ENCODE data around the gene PFKM.
"Not testable (repeated sequence)": the region's sequence is repeated elsewhere in the genome, so short reads cannot be mapped to it uniquely, and the experiment has no call there.

Gene PFKM

GRCh38 chr12:48123169-48123568 is 4.0 kb downstream of the PFKM start:
- no peak overlapping the region for H3K4me3 ChIP-seq (ENCODE audit: low read depth in 1 of 2, low read length in 1 of 2)
- no peak for TF ChIP-seq CTCF (IDR thresholded peaks at IDR 0.05)
- peaks cover 4 to 8% of the 10 kb centered on the region in 2 experiments for H3K4me1 ChIP-seq (ENCODE audit: control insufficient read depth in 1 of 2, insufficient read depth in 1 of 2, low read depth in 1 of 2, low read length in 1 of 2)
- no peaks in the 10 kb centered on the region for H3K36me3 ChIP-seq
- no peak overlapping the region for H3K27ac ChIP-seq
- peaks cover 28% of the 10 kb centered on the region for H3K27me3 ChIP-seq
- no peaks in the 10 kb centered on the region for H3K9me3 ChIP-seq

- not testable (repeated sequence) for H3K36me3 ChIP-seq; H3K4me1 ChIP-seq (ENCODE audit: control insufficient read depth in 1 of 2, insufficient read depth in 1 of 2, low read depth in 1 of 2, low read length in 1 of 2); H3K4me3 ChIP-seq (ENCODE audit: low read depth in 1 of 2, low read length in 1 of 2); H3K9me3 ChIP-seq; H3K27ac ChIP-seq; H3K27me3 ChIP-seq
These were observed 6.4 kb downstream of the PFKM start for GRCh38 chr12:48125542-48125941.

- no peak for TF ChIP-seq CTCF (IDR thresholded peaks at IDR 0.05)
- no peaks in the 10 kb centered on the region for H3K36me3 ChIP-seq
- no peaks in the 10 kb centered on the region for H3K4me1 ChIP-seq (ENCODE audit: control insufficient read depth in 1 of 2, insufficient read depth in 1 of 2, low read depth in 1 of 2, low read length in 1 of 2)
- H3K9me3 ChIP-seq: no peaks in the 10 kb centered on the region
- H3K27me3 ChIP-seq: peaks cover under 1% of the 10 kb centered on the region
- H3K27ac ChIP-seq: no peak overlapping the region
- no peak overlapping the region for H3K4me3 ChIP-seq (ENCODE audit: low read depth in 1 of 2, low read length in 1 of 2)
These were observed 6.8 kb downstream of the PFKM start for GRCh38 chr12:48125985-48126384.

GRCh38 chr12:48126953-48127630 is 7.9 kb downstream of the PFKM start:
- Histone ChIP-seq H3K27ac (no peak overlapping the region), H3K4me1 (ENCODE audit: control insufficient read depth in 1 of 2, insufficient read depth in 1 of 2, low read depth in 1 of 2, low read length in 1 of 2) (no peaks in the 10 kb centered on the region), H3K36me3 (no peaks in the 10 kb centered on the region), H3K9me3 (no peaks in the 10 kb centered on the region), H3K27me3 (no peaks in the 10 kb centered on the region), H3K4me3 (ENCODE audit: low read depth in 1 of 2, low read length in 1 of 2) (no peak overlapping the region)
- TF ChIP-seq CTCF (IDR thresholded peaks at IDR 0.05): no peak

GRCh38 chr12:48128800-48129199 is 9.6 kb downstream of the PFKM start:
- TF ChIP-seq CTCF (IDR thresholded peaks at IDR 0.05): no peak
- no peak overlapping the region for H3K4me3 ChIP-seq (ENCODE audit: low read depth in 1 of 2, low read length in 1 of 2)
- H3K27ac ChIP-seq: no peak overlapping the region
- no peaks in the 10 kb centered on the region for H3K36me3 ChIP-seq
- H3K4me1 ChIP-seq (ENCODE audit: control insufficient read depth in 1 of 2, insufficient read depth in 1 of 2, low read depth in 1 of 2, low read length in 1 of 2): no peaks in the 10 kb centered on the region
- no peaks in the 10 kb centered on the region for H3K9me3 ChIP-seq
- no peaks in the 10 kb centered on the region for H3K27me3 ChIP-seq

GRCh38 chr12:48129376-48129775 is 10.2 kb downstream of the PFKM start:
- no peak overlapping the region for H3K4me3 ChIP-seq (ENCODE audit: low read depth in 1 of 2, low read length in 1 of 2)
- TF ChIP-seq CTCF (IDR thresholded peaks at IDR 0.05): no peak
- no peak overlapping the region for H3K27ac ChIP-seq
- H3K4me1 ChIP-seq (ENCODE audit: control insufficient read depth in 1 of 2, insufficient read depth in 1 of 2, low read depth in 1 of 2, low read length in 1 of 2): no peaks in the 10 kb centered on the region
- no peaks in the 10 kb centered on the region for H3K36me3 ChIP-seq
- H3K9me3 ChIP-seq: no peaks in the 10 kb centered on the region
- H3K27me3 ChIP-seq: no peaks in the 10 kb centered on the region
